GM20000 (cell line): ENCODE results near the gene PRSS36.
A peak's percentile ranks its signal among the peaks of the same experiment; 100 is the strongest.
"Not testable (repeated sequence)": the region's sequence is repeated elsewhere in the genome, so short reads cannot be mapped to it uniquely, and the experiment has no call there.

ENCODE experiments used
- DNase-seq: peaks from one replicate; pipeline ENCODE4 v3.0.0; 2012; ENCODE audit warnings: low spot score
- CTCF ChIP-seq: IDR thresholded peaks from 2 replicates; pipeline ENCODE4 v1.5.1; 2012; ENCODE audit warnings: mild to moderate bottlenecking, control low read depth; ENCODE audit errors: extremely low read depth, missing control alignments

The PRSS36 gene

GRCh38 chr16:31107465-31107867 lies 42.4 kb downstream of the PRSS36 start:
- DNase-seq: peak; percentile 85
- TF ChIP-seq CTCF: no peak

GRCh38 chr16:31106509-31107464 lies 43.1 kb downstream of the PRSS36 start:
- TF ChIP-seq CTCF: no peak
- no peak for DNase-seq

DNA sequence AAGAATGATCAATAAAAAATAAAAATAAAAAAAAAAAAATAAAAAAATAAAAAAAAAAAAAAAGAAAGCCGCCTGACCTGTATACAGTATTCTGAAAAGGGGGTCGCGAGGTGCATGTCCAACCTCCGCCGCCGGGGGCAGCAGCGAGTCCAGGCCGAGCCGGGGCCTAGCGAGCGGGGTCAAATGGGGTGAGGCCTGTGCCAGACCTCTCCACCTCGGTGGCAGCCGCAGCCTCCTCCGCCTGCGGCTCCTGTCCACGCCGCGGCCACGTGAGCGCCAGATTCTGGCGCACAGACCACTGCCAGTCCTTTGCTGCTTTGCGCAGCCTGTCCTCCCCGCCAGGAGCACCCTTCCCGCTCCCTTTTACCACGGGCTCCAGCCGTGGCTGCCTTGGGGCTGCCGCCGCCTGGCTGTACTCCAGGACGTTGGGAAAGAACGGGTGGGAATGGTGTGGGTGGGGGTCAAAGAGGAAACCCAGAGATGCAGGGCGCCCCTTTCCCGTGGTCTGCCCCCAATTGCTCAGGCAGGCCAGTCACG lies 44.1 kb downstream of the PRSS36 start:
- TF ChIP-seq CTCF: peak; percentile 72
- DNase-seq: peak; percentile 91

DNA sequence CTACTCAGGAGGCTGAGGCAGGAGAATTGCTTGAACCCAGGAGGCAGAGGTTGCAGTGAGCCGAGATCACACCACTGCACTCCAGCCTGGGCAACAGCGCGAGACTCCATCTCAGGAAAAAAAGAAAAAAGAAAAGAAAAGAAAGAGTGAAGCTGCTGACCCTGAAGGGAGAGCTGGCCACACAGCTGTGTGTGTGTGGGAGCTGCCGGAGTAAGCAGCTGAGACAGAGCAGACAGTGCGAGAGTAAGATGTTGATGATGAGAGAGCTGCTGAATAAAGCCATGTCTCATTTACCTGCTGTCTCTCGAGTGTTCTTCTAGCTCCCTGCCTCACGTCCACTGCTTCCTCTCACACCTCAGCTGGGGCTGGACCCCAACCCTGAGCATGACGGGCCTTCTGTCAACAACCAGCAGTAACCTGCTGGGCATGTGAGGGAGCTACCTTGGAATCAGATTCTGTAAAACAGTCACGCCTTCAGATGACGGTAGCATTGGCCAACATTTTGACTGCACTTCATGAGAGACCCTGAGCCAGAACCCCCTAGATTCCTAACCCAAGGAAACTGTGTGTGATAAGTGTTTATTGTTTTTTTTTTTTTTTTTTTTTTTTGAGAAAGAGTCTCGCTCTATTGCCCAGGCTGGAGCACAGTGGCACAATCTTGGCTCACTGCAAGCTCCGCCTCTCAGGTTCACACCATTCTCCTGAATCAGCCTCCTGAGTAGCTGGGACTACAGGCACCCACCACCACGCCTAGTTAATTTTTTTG lies 48.8 kb downstream of the PRSS36 start:
- DNase-seq: not testable (repeated sequence)

GRCh38 chr16:31099860-31100638 lies 49.8 kb downstream of the PRSS36 start:
- no peak for DNase-seq
- TF ChIP-seq CTCF: no peak

DNA sequence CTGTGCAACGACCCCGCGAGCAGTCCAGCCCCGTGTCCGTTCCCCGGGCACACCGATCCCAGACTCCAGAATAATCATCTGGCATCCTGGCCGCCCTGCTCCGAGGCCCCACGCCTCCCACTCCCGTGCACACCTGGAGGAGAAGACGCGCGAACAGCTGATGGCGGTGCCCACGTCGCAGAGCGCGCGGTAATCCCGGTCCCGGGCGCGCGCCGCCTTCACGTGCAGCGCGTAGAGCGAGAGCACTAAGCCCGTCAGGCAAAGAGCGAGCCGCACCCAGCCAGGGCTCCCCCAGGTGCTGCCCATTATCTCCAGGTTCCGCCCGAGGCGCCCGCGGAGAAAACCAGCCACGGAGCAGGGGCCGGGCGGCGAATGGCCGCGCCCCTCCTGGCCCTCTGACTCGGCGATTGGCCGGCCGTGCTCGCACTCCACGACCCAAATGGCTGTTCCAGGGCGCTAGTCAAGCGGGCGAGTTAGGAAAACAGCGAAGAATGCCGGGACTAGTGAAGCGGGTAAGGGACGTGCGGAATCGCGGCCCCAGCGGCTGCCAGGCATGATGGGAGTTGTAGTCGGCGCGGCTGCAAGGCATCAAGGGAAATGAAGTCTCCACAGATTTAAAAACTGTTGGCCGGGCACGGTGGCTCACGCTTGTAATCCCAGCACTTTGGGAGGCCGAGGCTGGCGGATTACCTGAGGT lies 55.3 kb downstream of the PRSS36 start, which contains the start of gene VKORC1:
Gene VKORC1, minus strand, starts transcription at position 374 of the 697 bp plus-strand sequence. Its CDS starts 68 bp downstream, at position 306.
- DNase-seq: peak; percentile 92
- no peak for TF ChIP-seq CTCF

GRCh38 chr16:31094088-31094423 lies 55.8 kb downstream of the PRSS36 start:
- no peak for TF ChIP-seq CTCF
- DNase-seq: no peak
